Measurements from ENCODE around the gene LRMDA.

The LRMDA gene

GRCh38 chr10:75484717-75485116 lies 53.3 kb downstream of the LRMDA start:
- no peak overlapping the region for H3K4me3 ChIP-seq (ENCODE audit: low read depth, low read length)
- no peak for DNase-seq (ENCODE audit: low read depth)
- no peak for TF ChIP-seq CTCF (IDR thresholded peaks at IDR 0.05; ENCODE audit: insufficient read depth, low read depth, low read length, missing control alignments)

- no peak for DNase-seq (ENCODE audit: low read depth)
- TF ChIP-seq CTCF (IDR thresholded peaks at IDR 0.05; ENCODE audit: insufficient read depth, low read depth, low read length, missing control alignments), result no peak
- no peak overlapping the region for H3K4me3 ChIP-seq (ENCODE audit: low read depth, low read length)
Measured at GRCh38 chr10:75486591-75486990, 55.2 kb downstream of the LRMDA start.

- DNase-seq (ENCODE audit: low read depth), result peak; percentile 20
- TF ChIP-seq CTCF (IDR thresholded peaks at IDR 0.05; ENCODE audit: insufficient read depth, low read depth, low read length, missing control alignments), result no peak
- H3K4me3 ChIP-seq (ENCODE audit: low read depth, low read length), result no peak overlapping the region
Measured at GRCh38 chr10:75487087-75487754, 55.8 kb downstream of the LRMDA start.

GRCh38 chr10:75487755-75488125 lies 56.3 kb downstream of the LRMDA start:
- no peak for DNase-seq (ENCODE audit: low read depth)
- no peak for TF ChIP-seq CTCF (IDR thresholded peaks at IDR 0.05; ENCODE audit: insufficient read depth, low read depth, low read length, missing control alignments)
- no peak overlapping the region for H3K4me3 ChIP-seq (ENCODE audit: low read depth, low read length)

- H3K4me3 ChIP-seq (ENCODE audit: low read depth, low read length), result no peak overlapping the region
- TF ChIP-seq CTCF (IDR thresholded peaks at IDR 0.05; ENCODE audit: insufficient read depth, low read depth, low read length, missing control alignments), result no peak
- no peak for DNase-seq (ENCODE audit: low read depth)
Measured at GRCh38 chr10:75492173-75492925, 60.9 kb downstream of the LRMDA start.

GRCh38 chr10:75493464-75493863 lies 62.0 kb downstream of the LRMDA start:
- H3K4me3 ChIP-seq (ENCODE audit: low read depth, low read length), result no peak overlapping the region
- DNase-seq (ENCODE audit: low read depth), result no peak
- no peak for TF ChIP-seq CTCF (IDR thresholded peaks at IDR 0.05; ENCODE audit: insufficient read depth, low read depth, low read length, missing control alignments)
